ENCODE measurements around the gene ACSF2.

DNA sequence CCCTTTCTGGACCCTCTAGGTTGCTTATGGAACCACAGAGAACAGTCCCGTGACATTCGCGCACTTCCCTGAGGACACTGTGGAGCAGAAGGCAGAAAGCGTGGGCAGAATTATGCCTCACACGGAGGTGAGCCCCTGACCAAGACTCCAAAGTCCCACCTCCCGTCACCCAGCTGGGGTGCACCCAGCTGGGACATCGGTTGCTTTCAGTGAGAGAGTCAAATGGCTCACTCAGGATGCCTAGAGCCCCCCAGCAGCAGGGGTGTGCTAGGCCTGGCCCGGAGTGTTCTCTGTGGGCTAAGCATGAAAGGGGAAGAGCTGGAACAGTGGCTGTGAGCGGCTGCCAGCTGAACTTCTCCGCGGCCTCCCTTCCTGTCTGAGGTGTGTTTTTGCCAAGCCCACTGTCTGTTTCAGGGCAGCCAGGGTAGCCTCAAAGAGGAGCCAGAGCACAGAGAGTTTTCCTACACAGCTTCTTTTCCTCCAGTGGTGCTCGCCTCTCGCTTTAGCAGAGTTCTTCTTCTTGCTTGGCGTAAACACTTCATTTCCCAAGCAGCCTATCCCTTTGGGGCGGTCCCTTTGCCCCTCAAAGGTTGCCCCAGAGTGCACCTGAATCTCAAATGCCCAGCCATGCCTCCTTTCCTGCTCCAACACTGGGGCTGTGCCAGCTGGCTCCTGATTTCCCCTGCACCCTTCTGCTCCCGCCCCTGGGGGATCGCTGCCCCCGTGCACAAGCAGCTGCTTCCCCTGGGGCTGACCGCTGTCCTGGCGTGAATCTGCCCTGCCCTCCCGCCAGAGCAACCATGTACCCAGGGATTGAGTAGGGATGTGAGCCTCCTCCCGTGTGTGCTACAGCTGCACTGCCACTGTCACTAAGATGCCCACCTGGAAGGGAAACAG lies 45.2 kb downstream of the ACSF2 start:
- no peak for TF ChIP-seq POLR2AphosphoS5 (IDR thresholded peaks at IDR 0.05; ENCODE audit: low read depth, low read length)
- TF ChIP-seq POLR2A (IDR thresholded peaks at IDR 0.05; ENCODE audit: low read depth, low read length), result no peak
- TF ChIP-seq SPI1 (IDR thresholded peaks at IDR 0.05; ENCODE audit: low read depth, low read length), result no peak
- TF ChIP-seq TAF1 (IDR thresholded peaks at IDR 0.05; ENCODE audit: low read depth, low read length), result no peak

Data from GM12891 (cell line).